Stimulated activated CD8-positive, alpha-beta memory T cell treated with anti-CD3 and anti-CD28 coated beads, Interleukin-2, amount 100 ng/mL, for 1 hour (primary cell): ENCODE results near the gene ECE1.

Source experiments
- DNase-seq, 2 donors: peaks; one replicate each; pipeline ENCODE4 v3.0.0-alpha.2; 2020; ENCODE audit warnings: low read depth in 2 of 2

Gene ECE1

DNA sequence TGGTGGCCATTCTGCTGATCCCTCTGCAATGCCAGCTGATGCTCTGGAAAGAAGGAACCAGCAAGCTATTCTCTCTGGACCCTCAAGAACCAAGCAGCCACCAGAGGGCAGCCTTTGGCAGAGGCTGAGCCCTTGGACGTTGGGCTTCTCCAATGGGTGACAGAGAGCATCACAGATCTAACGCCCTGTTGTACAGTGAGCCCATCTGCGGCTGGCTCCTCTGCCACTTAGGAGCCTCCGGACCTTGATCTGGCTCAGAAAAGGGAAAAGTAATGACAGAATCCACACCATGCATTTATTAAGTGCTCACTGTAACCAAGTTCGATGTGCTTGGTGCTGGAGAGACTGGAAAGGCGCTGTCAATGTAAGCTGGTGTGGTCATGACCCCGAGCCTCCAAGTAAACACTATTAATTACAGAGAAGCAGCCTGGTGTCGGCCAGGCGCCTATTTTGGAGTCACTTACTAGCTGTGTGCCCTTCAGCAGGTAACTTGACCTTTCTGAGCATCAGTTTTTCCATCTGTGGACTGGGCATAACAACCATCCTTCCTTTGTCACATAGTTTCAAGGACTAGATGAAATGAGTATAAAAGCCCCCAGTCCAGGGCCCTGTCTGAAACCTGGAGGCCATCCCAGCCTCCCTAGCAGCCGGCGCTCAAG, 34.9 kb downstream of the ECE1 start:
- DNase-seq: peak; percentile 74

DNA sequence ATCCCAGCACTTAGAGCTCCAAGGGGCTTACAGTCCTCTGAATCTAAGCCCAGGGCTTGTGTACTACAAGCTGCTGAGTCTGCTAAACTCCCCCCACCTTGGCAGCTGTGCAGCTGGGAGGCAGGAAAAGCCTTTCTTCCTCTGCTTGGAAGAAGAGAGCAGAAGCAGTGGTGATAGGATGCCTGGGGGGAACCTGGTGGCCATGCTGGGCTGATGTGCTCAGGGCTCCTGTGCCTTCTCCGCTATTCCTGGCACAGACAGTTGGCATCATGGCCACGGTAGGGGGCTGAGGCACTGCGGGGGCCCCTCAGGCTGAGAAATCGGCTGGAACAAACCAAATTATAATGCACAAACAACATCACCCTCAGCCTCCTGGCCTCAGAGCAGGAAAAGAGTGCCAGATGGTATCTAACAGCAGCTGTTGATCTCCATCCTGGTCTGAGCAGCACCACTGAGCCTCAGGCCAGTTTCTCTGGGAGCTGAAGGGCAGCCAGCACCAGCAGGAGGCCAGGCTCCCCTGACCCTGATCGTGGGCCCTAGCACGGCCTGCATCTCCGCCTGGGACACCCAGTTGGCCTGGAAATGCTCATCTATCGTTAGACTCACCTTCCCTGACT, 35.8 kb downstream of the ECE1 start:
- no peak for DNase-seq

DNA sequence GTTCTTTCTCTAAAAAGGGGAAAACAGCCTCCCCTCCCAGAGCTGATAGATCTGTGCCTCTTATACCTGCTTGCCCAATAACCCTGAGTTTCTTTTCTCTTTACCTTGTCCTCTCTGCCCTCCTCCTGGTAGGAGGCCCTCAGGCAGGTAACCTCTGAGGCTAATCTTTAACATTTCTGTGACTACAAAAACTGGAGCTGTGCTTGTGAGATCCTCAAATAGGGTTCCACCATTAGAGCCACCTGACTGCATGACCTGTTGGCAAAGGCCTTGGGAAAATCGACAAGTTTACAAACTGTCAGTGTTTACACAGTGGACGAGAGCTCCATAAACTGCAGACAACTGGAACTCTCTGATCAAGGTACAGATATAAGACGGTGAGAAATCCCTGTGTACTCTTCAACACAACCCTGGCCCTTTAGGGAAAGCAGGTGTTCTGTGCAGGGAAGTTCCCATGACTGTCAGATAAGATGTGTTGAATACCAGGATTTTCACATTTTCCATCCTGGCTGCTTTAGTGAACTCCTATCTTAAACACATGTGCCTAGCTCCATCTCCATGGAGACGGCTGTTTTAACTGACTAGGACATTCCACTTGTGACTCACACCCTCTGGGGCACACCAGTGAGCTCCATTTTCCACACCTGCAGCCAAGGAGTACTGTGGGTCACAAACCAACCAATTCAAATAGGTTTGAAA, 38.3 kb downstream of the ECE1 start:
- DNase-seq: no peak

DNA sequence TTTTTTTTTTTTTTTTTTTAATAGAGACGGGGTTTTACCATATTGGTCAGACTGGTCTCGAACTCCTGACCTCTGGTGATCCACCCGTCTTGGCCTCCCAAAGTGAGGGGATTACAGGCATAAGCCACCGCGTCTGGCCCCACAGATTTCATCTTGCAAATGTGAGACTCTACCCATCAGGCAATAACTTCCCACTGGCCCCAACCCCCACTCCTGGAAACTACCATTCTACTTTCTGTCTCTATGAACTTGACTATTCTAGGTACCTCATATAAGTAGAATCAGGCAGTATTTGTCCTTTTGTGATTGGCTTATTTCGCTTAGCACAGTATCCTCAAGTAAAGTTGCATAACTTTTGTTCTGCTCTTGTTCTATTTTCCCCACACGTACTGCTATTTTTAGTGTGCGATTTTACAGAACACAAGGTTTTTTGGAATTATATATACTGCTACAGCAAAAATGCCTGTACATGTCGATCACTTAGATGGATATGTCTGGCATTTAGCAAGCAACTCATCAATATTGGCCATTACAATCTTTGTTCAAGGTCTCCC, 40.2 kb downstream of the ECE1 start:
- DNase-seq: no peak

DNA sequence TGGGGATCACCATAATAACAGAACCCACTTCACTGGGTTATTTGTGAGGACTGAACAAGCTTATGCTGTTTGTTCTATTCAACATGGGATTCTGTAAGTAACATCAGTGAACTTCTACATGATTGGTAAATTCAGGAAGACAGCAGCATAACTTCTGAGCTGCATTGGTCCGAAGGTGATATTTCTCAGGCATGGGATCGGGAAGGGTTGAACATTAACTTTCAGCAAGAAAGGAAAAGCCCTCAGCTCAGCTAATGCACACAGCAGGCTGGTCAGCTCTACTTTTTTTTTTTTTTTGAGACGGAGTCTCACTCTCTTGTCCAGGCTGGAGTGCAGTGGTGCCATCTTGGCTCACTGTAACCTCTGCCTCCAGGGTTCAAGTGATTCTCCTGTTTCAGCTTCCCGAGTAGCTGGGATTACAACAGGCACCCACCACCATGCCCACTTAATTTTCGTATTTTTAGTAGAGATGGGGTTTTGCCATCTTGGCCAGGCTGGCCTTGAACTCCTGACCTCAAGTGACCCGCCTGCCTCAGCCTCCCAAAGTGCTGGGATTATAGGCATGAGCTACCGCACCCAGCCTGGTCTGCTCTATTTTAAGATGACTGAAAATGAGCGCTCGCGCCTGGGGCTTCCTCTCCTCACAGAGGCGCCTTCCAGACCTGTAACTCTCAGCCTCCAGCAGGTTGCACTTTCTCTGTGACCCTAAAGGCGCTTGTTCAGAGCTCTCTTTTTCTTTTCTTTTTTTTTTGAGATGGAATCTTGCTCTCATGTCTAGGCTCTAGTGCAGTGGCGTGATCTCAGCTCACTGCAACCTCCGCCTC, 42.2 kb downstream of the ECE1 start:
- no peak for DNase-seq

DNA sequence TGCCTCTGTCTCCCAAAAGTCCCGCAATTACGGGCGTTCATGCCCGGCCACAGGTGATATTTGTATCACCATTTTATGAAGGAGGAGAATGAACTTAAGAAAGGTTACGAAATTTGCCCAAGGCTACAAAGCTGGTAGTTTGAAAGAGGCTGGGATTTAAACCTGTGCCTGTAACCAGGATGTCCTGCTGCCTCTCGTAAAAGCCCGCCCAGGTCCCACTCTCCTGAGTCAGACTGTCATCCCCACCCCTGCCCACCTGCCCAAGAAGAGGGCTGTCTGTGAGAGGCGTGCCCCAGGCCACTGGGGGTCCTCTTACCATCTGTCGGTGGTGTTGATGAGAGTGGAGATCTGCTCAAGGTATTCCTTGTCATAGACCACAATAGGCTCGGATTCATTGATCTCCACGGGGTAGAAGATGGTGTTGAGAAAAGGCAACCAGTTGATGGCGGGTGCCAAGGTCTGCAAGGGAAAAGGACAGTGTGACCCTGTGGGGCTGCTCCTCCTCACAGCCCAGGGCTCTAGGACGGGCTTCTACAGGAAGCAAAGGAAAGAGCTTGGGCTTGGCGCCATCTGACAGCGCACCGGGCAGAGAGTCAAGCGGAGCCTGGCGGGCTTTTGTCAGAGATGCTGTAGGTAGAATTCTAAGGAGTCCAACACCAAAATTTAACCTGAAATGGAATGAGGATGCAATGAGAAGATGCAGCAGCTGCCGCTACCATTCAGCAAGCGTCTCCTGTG, 43.2 kb downstream of the ECE1 start:
- DNase-seq: no peak

DNA sequence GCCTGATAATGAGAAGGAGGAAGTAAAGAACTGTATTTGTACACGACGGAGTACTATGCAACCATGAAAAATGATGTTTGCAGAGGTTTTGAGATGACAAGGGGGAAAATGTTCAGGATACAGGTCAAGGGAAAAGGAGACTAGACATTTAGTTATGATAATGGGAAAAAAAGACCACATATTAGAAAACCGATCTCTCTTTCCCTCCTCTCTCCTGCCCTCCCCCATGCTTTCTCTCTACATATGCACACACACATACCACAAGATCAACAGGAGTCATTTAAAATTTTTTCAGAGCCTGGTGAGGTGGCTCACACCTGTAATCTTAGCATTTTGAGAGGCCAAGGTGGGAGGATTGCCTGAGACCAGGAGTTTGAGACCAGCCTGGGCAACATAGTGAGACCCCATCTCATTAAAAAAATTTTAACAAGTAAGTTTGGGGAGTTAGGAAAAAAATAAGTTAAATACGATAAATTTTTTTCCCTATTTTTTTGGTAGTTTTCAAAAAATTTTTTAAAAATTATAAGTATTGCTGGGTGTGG, 44.5 kb downstream of the ECE1 start:
- DNase-seq: no peak

DNA sequence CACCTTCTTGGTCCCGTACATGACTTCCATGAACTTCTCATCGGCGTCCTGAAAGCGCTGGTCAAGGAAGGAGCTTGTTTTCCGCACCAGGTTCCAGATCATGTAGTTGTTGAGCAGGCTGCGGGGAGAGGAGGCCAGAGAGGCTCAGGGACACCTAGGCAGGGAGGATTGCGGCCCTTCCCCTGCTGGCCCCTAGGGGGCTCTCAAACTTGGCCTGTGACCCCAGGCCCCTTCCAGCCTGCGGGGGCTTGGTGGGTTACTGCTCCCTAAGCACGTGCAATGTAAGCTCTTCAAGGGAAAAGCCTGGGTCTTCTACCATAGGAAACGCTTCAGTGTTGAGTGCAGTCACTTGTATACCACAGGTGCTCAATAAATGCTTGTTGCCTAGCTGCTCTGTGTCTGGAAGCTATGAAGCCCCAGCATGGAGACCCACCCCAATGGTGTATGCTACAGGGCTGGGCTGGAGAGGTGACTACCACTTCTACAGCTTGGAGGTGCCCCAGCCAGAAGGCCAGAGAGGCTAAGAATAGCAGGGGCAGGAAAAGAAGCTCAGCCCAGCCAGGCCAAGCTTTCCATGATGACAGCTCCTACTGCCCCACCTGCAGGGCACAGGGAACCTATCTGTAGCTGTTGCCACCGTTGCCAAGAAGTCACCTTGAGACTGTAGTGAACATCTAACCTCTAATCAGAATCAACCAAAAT, 45.1 kb downstream of the ECE1 start:
- DNase-seq: no peak

DNA sequence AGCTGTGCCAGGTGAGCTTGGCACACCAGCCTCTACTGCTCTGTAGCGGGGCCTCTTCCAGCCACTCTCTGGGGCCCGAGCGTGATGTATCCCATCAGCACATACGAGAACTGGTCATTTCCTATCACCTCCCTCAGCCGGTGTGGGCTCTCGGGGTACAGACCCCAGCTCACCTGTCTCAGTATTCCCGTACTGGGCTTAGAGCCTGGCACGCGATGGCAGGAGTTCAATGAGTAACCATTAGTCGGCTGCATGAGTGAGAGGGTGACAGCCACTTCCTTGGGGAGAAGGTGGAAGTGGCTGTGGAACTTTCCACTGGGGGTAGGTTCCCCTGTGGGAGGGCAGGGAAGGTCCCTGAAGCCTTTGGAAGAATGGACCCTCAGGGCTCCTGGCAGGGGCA, 46.1 kb downstream of the ECE1 start:
- DNase-seq: no peak

DNA sequence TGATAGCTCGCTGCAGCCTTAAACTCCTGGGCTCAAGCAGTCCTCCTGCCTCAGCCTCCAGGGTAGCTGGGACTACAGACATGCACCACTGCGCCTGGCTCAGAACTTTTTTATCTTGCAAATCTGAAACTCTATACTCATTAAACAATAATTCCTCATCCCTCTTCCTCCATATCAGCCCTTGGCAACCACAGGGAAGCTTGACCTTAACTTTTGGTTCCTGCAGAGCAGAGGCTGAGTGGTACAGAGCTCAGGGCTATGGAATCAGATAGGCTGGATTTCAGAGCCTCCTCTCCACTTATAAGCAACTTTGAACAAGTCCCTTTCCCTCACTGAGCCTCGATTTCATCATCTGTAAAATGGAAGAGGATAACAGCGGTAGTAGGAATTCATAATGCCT, 47.4 kb downstream of the ECE1 start:
- DNase-seq: no peak

DNA sequence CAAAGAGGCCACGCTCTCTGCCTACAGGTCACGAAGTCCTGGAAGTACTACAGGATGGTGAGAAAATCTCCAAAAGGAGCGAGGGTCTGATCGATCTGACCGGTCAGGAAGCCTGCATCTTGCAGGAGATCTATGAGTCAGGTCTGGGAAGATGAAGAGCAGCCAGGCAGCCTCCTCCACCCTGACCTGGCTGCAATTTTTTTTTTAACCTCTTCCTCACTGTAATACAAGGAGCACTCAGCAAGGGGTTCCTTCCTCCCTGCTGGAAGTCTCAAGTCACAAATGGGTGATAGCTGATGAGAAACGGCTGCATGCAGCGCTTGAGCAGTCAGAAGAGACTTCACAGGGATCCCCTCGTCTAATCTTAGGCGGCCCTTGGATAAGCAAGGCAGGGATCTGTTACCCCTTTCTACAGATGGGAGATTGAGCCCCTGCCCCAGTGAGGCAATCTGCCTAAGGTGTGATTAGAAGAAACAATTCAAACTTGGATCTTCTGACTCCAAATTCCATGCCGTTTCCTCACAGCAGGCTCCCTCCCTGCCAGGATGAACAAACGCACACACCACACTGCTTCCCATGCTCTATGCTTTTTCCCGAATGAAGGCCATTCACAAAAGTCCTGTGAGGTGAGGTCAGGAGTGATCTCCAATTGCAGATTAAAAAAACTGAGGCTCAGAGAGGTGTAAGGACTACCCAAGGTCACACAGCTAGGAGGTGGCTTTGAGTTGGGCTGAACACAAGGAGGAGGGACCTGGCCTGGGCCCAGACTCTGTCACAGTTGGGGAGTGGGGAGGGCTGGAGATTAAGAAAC, 48.3 kb downstream of the ECE1 start:
- DNase-seq: no peak

DNA sequence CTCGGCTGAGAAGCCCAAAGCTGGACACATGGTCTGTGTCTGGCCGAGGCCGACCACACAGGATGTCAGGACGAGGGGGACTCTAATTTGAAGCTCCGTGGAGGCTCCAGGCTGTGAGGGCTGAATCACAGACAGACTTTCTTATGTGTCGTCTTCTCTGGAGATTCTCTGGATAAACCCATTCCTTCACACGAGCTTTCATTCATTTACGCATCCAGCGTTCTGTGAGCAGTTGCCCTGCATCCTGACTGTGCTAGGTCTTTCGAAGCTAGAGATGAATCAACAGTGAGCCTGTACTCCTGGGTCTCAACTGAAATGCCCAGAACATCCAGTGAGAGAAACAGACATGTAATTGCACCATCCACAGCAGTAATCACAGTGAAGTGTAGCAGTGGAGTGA, 49.6 kb downstream of the ECE1 start:
- no peak for DNase-seq

DNA sequence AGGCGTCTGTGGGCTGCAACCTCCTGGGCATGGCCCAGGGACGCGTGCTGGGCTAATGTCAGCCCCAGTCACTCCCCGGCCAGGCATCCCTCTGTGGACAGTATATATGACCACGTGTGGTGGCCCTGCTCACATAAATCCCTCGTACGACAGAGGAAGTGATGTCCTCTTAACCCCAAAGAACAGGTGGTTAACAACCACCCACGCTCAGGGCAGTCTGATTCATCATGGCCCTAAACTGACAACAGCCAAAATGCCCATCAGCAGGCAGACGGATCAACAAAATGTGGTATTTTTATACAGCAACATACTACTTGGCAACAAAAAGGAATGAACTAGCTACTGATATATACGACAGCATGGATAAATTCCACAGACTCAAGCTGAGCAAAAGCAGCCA, 51.0 kb downstream of the ECE1 start:
- DNase-seq: no peak

DNA sequence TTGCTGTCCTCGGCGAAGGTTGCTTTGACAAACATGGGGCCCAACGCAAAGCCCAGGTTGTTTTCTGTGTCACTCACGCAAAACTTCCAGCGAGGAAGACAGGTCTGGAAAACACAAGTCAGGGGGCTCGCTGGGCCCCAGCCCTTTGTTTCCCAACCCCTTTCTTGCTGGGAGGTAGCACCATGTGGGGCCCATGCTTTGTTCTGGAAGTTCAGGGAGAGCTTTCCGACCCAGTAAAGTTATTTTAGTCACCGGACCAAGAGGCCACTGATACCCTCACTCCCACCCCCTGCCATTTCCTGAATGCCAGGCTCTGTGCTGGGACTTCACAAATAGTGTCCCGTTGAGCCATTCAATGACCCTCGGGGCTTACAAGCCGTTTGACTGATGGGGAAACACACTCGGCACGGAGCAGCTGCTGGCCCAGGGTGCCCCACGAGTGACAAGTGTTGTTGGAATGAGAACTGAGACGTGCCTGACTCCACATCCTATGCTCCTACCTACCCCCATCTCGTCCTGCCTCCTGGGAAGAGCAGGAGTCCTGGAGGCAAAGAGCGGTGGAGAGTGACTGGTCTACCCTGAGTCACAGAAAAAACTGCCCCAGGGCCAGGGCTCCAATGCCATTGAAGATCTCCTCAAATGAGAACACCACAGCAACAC, 52.0 kb downstream of the ECE1 start:
- no peak for DNase-seq

DNA sequence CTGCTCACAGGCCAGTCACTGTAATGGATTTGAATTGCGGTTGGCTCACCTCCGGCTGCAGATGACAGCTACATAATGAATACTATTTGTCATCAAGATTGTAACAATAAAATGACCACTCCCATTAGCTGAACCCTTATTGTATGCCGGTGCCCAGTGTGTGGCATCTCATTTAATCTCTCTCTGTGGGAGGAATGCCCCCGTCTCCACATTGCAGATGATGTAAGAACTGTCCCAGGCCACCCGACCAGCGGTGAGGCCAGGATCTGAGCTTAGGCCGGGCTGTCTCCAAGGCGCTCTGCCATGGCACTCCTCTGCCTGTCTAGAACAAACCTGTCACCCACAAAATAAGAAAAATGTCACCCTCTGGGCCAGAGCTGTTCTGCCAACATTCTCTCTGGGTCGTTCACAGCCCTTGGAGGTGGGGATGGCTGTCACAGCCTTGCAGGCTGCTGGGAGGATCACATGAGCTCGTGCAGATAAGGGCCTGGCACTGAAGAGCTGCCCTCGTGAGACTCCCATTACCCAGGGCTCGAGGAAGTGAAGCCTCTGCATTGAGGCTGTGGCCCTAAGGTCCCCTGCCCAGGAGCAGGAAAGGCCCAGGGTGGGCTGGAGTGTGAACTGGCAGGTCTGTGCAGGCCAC, 52.7 kb downstream of the ECE1 start:
- DNase-seq: no peak

DNA sequence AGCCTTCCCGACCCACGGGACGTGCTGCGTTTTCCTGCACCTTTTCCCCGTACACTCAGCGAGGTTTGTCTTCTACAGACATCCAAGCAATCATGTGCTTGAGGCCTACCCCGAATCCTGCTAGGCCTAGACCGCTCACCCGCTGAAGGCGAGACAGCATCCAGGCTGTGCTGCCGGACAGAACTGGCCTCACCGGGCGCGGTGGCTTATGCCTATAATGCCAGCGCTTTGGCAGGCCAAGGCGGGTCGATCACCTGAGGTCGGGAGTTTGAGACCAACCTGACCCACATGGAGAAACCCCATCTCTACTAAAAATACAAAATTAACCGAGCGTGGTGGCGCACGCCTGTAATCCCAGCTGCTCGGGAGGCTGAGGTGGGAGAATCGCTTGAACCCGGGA, 54.1 kb downstream of the ECE1 start:
- DNase-seq: no peak

DNA sequence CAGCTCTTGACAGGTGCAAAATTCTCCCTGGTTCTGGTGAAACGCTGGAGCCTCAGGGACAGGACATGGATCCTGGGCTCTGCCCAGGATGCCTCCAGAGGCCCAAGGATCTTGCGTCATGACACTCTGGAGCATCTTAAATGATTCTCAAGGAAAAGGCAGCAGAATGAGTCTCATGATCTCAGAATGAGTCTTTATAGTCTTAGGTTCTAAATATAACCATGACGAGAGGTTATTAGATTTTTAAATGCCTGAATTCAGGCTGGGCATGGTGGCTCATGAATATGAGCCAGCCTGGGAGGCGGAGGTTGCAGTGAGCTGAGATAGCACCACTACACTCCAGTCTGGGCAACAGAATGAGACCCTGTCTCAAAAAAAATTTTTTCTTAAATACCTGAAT, 55.5 kb downstream of the ECE1 start:
- DNase-seq: no peak

DNA sequence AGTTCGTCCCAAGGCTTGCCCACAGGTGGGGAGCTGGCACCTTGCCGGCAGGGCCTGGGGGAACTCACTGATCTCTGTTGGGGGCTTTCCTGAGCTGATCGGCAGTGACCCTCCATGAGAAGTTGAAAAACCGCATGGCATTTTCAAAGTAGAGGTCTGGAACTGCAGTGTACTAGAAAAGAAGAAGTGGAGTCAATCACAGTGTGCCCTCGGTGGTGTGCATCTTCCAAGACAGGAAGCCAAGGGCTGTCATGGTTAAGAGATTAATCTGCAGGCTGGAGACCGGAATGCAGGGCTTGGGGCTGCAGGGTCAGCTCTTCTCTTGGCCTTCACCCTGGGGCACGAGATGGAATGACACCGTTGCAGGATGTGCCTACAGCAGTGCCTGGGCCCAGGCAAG, 56.8 kb downstream of the ECE1 start:
- no peak for DNase-seq

DNA sequence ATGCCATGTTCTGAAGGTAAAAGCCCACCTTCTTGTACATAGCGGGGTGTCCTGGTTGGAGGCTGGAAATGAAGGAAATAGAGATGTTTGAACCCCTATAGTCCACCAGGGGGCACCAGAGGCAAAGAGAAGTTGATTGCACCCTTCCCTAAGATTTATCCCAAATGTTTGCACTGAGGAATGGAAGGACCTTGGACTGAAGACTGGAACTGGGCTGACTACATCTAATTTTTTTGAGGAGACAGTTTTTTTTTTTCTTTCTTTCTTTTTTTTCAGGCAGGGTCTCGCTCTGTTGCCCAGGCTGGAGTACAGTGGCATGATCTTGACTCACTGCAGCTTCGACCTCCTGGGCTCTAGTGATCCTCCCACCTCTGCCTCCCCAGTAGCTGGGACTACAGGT, 58.2 kb downstream of the ECE1 start:
- DNase-seq: no peak
